ENCODE measurements around the gene AMPD2.

- no peak for TF ChIP-seq CTCF (optimal IDR thresholded peaks at IDR 0.05 in 1 of 3, IDR thresholded peaks at IDR 0.05 in 1 of 3, conservative IDR thresholded peaks at IDR 0.05 in 1 of 3; ENCODE audit: extremely low read depth in 1 of 3, insufficient read depth in 2 of 3, low read length in 3 of 3)
- TF ChIP-seq EZH2 (IDR thresholded peaks at IDR 0.05; ENCODE audit: low read length): no peak
Observed at GRCh38 chr1:109654519-109654918, 34.9 kb downstream of the AMPD2 start.
